Lower leg skin (tissue), 3 donors: Measurements from ENCODE around the gene VRK2.

Experiments used
- POLR2A ChIP-seq, 2 donors: fragments of 450-650 bp; IDR thresholded peaks; one replicate each; pipeline ENCODE4 v1.6.1; 2016 to 2017; ENCODE audit warnings: antibody characterized with exemption in 2 of 2, mild to moderate bottlenecking in 1 of 2, moderate library complexity in 1 of 2
- TF ChIP-seq, protein P1 (sequence below), 3 donors: fragments of 450-650 bp; IDR thresholded peaks; one replicate each; pipeline ENCODE4 v1.5.1; 2016; ENCODE audit warnings: antibody characterized with exemption in 3 of 3, mild to moderate bottlenecking in 3 of 3, moderate library complexity in 2 of 3

DNA sequence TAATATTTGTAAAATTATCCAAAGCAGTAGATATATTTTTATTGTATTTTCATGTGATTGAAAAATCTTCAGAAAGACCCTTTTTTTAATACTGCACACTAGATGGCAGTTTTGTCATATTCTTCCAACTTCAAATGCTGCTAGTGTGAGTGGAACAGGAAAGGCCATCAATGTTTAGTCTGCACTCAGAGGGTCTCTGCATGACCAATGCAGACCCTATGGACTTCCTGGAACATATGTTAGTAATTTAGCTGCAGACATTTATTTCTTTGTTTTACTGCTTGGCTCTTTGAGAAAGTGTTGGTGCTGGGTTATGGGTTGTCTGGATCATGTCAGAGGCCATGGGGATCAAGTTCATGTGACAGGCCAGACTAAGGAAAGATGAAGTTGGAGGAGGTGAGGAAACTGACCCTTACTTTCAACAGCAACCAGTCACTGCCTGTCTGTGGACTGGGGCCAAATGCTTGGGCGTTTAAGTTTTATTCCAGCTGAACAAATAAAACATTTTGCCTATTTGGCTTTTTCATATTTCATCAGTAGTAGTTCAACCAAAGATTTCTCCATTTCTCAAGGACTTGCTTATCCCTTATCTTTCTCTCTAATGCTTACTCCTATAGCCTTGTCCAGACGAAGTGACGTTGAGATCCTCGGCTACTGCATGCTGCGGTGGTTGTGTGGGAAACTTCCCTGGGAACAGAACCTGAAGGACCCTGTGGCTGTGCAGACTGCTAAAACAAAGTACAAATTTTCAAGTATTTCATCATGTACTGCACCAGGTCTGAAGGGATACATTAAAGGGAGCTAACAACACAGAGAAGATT is 84.8 kb downstream of the VRK2 start:
- no peak for TF ChIP-seq POLR2A (IDR thresholded peaks at IDR 0.05)
- TF ChIP-seq, protein P1, sequence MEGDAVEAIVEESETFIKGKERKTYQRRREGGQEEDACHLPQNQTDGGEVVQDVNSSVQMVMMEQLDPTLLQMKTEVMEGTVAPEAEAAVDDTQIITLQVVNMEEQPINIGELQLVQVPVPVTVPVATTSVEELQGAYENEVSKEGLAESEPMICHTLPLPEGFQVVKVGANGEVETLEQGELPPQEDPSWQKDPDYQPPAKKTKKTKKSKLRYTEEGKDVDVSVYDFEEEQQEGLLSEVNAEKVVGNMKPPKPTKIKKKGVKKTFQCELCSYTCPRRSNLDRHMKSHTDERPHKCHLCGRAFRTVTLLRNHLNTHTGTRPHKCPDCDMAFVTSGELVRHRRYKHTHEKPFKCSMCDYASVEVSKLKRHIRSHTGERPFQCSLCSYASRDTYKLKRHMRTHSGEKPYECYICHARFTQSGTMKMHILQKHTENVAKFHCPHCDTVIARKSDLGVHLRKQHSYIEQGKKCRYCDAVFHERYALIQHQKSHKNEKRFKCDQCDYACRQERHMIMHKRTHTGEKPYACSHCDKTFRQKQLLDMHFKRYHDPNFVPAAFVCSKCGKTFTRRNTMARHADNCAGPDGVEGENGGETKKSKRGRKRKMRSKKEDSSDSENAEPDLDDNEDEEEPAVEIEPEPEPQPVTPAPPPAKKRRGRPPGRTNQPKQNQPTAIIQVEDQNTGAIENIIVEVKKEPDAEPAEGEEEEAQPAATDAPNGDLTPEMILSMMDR (IDR thresholded peaks at IDR 0.05) = no peak
